ENCODE measurements around the gene SLC9A8.

DNA sequence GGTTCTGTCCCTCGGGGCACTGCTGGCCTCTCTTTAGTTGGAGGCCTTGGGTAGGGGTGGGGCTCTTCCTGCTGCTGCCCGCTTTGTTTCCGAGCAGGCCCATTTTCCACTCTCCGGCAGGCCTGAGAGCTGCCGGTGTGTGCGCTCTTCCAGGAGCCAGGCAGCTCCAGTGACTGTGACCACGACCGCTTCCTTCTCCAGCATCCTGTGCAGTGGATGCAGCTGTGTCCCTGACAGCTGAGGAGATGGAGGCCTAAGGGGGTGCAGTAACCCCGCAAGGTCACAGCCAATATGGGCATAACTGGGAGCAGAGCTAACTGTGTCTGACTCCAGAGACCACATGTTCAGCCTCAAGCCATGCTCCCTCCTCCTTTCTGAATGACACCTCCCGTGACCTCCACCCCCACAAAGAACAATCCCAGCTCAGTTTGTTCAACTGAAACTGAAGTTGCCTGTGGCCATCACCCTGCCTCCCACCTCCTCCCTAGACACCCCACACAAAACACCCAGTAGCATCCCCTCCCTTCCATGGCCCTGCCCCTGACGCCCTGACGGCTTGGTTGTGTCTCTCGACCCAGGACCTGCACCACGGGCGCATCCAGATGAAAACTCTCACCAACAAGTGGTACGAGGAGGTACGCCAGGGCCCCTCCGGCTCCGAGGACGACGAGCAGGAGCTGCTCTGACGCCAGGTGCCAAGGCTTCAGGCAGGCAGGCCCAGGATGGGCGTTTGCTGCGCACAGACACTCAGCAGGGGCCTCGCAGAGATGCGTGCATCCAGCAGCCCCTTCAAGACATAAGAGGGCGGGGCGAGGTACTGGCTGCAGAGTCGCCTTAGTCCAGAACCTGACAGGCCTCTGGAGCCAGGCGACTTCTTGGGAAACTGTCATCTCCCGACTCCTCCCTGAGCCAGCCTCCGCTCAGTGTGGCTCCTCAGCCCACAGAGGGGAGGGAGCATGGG lies 74.9 kb downstream of the SLC9A8 start:
- TF ChIP-seq GATA3 (IDR thresholded peaks at IDR 0.05; ENCODE audit: low read depth, low read length) (no peak), GATA2 (IDR thresholded peaks at IDR 0.05; ENCODE audit: low read depth, low read length) (no peak)

Data from SH-SY5Y (cell line).